ENCODE data around the gene TEX22.

Gene TEX22

DNA sequence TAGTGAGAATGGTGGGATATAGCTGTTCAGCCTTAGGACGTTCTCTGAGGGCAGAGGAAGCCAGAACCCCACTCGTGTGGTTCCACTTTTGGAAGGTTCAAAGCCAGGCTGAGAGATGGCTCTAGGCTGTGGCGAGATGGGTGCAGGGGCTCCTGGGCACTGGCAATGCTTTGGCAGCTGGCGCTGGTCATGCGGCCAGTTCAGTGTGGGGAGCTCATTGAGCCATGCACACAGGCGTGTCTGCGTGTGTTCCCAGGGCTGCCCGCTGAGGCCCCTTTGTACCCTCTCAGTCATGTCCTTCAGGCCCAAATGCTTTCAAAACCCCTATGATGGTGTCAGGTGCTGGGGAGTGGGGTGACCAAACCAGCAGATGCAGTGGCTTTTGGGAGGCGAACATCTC is 1.7 kb downstream of the TEX22 start:
- DNase-seq (ENCODE audit: low read depth) = no peak

DNA sequence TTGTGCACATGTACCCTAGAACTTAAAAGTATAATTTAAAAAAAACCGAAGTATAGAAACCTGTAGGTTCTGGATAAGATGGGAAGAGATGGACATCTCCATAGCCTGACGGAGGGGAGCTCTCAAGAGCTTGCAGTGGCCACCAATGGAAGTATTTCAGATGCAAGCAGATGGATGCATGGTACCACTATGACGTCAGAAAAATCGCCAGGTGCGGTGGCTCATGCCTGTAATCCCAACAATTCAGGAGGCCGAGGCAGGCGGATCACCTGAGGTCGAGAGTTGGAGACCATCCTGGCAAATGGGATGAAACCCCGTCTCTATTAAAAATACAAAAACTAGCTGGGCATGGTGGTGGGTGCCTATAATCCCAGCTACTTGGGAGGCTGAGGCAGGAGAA is 3.4 kb downstream of the TEX22 start:
- no peak for DNase-seq (ENCODE audit: low read depth)

DNA sequence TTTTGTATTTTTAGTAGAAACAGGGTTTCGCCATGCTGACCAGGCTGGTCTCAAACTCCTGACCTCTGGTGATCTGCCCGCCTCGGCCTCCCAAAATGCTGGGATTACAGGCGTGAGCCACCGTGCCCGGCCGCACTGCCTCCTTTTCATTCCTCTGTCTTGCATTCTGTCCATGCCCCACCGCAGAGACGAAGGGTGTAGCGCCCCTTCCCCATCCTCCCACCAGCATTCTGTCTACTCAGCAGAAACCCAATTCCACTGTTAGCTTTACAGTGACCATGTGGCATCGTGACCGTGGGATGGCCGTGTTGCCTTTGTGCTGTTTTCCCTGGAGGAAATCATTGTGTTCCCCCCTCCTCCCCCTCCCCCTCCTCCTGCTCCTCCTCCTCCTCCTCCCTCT is 10.3 kb downstream of the TEX22 start:
- no peak for DNase-seq (ENCODE audit: low read depth)

DNA sequence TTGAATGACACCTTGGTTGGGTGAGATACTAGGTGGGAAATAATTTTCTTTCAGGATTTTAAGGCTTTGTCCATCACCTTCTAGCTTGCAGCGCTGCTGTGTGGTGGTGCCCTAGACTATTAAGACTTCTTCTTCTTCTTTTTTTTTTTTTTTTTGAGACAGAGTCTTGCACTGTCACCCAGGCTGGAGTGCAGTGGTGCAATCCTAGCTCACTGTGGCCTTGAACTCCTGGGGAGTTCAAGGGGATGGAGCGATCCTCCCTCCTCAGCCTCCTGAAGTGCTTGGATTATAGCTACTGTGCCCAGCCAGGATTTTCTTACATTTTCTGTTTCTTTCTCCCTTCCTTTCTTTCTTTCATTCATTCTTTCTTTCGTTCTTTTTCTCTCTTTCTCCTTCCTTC is 11.0 kb downstream of the TEX22 start:
- DNase-seq (ENCODE audit: low read depth) = no peak

DNA sequence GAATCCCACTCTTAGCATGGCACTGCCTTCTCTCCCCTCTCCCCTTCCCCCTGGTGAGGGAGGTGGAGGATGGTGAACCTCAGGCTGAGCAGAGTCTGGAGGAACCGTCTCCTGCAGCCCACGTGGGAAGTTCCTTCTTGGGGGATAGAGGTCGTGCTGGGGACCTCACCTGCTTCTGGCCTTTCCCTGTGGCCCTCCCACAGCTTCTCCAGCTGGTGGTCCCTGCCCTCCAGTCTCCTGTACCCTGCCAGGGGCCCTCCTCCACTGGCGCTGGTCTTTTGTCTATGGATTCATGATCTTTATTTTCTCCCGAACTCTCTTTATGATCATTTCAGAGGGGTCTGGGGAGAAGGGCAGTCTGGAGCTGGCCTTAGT is 12.3 kb downstream of the TEX22 start:
- DNase-seq (ENCODE audit: low read depth) = no peak

DNA sequence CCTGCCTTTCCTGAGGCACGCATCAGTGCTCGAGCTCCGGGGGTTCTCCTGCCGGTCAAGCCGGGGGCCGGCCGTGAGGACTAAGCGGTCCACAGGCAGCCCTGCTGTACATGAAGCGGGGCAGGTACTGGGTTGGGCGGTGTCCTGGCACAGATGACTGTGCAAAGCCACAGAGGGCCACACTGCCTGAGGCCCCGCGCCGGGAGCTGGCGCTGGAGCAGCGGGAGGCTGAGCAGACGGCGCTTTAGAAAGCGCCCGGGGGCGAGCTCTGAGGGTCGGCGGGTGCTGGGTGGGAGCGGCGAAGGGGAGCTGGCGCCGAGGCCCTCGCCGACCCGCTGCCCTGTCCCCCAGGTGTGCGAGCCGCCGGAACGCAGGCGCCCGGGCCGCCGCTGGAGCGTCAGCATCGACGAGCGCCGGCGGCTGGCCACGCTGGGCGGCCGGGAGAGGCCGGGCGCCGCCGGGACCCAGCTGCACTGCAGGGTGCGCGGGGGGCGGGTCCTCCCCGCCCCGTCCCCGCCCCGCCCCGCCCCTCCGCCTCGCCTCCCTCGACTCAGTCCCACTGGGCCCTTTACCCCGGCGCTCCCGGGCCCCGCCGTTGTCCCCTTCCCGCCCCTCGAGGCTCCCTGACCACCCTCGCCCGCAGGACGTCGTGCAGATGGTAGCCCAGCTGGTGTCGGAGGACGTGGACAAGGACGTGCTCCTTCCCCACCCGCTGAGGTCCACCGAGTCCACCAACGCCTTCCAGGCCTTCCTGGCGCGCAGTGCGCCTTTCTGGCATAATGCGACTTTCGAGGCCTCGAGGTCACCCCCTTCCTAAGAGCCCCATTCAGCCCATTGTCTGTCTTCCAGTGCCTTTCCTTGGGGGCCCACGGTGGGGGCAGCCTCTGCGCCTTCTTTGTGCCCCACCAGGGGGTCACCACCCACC is 12.9 kb downstream of the TEX22 start:
- DNase-seq (ENCODE audit: low read depth) = peak; percentile 65

DNA sequence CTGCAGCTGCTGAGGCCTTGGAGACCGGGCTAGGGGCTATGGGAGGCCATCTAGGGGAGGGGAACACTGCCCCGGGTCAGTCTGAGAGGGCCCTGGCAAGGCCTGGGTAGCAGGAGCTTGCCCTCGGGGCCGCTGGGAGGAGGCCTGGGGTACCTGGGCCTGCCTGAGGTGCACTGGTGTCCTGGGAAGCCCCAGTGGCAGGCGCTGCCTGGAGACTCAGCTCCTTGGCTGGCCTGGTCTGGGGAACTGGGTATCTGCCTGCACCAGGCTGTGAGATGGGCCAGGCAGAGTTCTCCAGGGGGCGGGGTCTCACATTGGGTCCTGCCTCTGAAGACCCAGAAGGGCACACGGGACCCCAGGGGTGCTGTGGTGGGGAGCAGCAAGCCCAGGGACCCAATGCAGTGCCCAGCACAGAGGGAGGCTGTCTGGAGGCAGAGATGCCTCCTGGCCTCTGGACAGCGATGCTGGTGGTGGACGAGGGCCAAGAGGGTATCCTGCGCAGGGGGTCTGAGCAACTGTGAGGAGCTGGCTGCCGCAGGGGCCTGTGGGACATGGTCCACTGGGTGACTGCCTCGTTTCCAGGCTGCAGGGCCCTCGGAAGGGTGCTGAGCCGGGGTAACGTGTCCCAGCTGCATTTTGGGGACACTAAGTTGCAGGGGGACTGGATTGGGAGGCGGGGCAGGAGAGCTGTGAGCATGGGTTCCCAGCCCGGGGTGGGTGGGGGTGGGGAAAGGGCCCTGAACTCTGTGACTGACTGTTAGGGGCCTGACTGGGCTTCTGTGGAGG is 13.8 kb downstream of the TEX22 start:
- no peak for DNase-seq (ENCODE audit: low read depth)

DNA sequence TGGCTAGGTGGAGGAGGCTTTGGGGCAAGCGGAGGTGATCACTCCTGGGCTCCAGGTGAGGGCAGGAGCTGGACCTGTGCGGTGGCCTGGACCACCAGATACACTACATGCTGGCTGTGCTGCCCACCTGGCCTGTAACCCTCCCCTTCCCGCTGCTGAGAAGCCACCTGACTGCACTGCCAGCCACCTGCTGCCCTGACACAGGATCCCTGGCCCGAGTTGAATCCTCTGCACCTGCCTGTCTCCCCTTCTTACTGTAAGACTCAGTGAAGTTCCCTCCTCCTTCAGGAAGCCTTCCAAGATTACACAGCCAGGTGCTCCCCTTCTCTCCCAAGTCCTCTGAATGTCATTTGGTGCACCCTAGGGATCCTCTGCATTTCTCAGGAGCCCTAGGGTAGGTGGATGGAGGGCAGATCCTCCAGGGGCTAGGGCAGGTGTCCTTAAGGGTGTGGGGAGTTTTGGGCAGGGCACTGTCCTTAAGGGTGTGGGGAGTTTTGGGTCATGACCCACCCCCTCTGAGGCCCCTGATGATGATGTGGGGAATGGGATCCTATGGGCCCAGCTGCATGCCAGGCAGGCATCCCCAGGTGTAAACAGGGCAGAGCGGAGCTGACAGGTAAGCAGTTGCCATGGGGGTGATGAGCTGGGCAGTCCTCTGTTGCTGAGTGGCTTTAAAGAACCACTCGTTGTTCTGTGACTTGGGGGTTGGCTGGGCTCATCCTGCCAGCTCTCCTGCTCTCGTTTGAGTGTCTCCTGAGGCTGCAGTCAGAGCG is 14.6 kb downstream of the TEX22 start:
- no peak for DNase-seq (ENCODE audit: low read depth)

DNA sequence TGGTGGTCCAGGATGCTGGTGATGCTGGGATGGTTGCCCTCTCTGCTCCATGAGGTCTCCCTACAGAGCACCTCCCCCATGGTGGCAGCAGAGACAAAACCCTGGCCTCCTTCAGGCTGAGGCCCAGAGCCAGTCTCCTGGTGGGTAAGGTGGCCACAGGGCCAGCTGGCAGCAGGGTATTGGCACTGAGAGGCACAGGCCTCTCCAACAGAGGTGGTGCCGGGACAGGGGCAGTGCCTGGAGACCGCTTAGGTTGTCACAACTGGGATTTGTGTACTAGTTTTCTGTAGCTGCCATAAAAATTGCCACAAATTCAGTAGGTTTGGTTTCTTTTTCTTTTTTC is 15.2 kb downstream of the TEX22 start:
- DNase-seq (ENCODE audit: low read depth) = no peak

DNA sequence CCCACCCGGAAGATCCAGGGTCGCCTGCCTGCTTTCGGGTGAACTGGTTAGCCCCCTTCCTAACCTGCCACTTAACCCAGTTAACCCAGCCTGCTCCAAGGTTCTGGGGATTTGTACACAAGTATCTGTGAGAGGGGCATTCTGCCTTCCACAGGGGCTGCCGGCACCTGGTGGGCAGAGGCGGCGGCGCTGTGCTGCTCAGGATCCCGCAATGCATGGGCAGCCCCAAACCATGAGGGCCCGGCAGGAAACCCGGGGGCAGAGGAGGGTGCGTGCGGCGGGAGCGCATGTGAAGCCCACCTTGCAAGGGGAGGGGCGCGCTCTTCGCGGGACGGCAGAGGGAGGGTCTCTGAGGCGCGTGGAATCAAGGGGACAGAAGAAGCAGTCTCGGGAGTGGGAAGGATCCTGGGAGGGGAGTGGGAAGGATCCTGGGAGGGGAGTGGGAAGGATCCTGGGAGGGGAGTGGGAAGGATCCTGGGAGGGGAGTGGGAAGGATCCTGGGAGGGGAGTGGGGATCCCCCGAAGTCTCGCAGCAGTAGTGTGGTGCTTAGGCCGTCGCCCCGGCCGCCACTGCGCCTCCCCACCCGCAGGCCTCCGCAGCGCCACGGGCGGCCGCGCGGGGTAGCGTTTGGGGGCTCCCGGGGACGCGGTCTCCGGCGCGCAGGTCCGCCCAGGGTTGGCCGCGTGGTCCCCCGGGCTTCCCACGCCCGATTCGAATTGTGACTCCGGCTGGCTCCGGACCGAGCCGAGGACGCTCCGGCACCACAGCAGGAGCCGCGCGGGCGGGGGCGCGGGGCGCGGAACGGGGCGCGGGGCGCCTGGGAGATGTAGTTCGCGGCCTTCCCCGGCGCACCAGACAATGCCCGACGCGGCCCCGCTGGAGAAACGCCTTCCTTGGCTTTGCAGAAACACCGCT is 16.4 kb downstream of the TEX22 start:
- DNase-seq (ENCODE audit: low read depth) = peak; percentile 66

DNA sequence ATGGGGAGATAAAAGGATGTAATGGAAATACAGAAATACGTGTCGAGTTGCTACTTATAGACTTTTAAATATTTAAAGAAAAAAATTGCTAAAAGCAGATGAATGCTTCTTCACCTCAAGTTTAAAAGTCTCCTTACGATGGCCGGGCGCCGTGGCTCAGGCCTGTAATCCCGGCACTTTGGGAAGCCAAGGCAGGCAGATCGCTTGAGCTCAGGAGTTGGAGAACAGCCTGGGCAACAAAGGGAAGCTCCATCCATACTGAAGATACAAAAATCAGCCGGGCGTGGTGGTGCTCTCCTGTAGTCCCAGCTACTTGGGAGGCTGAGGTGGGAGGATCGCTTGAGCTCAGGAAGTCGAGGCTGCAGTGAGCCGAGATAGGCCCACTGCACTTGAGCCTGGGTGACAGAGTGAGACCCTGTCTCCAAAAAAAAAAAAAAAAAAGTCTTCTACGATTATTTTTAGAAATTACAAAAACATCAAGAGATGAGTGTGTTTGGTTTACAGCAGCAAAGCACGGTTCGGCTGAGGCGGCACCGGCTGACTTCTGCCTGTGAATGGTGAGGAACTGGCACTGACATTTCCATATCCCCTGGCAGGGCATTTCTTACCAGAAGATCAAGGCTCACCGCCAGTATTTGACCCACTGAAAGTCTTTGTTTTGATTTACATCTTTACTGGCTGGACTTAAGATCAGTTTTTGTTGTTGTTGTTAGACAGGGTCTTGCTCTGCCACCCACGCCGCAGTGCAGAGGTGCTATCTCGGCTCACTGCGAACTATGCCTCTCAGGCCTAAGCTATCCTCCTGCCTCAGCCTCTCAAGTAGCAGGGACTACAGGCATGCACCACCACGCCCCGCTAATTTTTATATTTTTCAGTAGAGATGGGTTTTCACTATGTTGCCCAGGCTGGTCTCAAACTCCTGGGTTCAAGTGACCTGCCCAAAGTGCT is 17.4 kb downstream of the TEX22 start:
- no peak for DNase-seq (ENCODE audit: low read depth)

DNA sequence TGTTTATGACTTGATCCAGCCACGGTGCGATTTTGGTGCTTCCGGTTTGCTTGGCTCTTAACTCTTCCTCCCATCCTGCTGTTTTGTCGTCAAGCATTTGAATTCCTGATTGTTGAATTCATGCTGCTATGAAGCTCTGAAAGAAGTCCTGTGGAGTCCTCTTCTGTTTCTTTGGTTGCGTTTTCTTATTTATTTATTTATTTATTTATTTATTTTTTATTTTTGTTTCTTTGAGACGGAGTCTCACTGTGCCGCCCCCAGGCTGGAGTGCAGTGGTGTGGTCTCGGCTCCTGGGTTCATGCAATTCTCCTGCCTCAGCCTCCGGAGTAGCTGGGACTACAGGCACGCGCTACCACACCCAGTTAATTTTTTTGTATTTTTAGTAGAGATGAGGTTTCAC is 18.3 kb downstream of the TEX22 start:
- no peak for DNase-seq (ENCODE audit: low read depth)

DNA sequence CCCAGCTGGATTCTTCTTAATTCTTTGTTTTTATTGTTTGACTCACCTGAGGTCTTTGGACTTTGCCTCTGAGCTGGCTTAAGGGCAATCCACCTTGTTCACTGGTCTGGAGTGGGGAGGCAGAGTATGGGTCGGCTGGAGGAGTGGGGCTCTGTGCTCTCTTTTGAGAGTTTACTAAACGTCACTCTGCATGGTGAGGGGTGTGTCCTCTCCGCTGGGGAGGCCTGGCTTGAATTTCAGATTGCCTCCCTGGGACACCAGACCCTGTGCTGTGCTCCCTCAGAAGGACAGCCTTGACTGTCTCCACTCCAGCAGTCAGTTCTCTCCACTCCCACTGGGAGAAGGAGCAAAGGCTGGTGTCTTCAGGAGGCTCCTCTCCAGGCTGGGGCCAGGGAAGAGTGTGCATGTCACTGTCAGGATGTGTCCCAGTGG is 19.4 kb downstream of the TEX22 start:
- DNase-seq (ENCODE audit: low read depth) = no peak

DNA sequence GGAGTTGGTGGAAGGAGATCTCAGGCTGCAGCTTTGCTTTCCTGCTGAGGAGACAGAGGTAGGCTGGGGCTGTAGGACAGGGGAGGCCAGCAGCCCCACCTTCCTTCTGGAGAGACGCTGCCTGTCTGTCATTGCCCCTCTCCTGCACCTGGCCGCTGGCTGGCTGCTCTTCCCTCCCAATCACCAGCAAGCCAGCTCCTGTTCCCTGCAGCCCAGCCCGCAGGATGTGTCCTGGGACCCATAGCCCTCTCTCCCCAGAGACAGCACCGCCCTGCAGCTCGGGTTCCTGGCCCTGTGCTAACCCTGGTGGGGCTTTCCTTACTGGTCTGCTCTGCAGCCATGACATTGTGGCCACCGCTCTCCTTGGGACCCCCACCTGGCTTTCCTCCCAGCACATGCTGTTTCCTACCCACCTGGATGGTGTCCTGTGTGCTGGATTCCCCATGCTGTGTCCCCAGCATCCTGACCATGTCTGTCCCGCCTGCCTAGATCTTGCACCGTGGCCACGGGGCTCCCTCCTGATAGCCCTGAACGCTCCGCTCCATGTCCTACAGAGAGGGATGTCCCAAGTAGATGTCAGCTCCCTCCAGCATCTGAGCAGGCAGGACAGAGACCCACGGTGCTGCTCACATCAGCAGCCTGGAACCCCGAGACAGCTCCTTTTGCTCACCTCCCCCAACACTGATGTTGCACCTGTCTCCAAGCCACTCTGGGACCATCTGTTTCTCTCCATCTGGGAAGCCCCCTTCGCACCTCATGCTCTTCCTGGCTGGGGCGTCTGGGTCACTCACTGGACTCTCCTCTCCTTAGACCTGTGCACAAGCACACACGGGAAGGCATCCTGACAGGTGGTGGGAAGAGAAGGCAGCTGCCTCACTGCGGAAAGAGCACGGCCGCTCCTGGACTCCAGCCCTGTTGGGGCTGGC is 20.2 kb downstream of the TEX22 start:
- no peak for DNase-seq (ENCODE audit: low read depth)

DNA sequence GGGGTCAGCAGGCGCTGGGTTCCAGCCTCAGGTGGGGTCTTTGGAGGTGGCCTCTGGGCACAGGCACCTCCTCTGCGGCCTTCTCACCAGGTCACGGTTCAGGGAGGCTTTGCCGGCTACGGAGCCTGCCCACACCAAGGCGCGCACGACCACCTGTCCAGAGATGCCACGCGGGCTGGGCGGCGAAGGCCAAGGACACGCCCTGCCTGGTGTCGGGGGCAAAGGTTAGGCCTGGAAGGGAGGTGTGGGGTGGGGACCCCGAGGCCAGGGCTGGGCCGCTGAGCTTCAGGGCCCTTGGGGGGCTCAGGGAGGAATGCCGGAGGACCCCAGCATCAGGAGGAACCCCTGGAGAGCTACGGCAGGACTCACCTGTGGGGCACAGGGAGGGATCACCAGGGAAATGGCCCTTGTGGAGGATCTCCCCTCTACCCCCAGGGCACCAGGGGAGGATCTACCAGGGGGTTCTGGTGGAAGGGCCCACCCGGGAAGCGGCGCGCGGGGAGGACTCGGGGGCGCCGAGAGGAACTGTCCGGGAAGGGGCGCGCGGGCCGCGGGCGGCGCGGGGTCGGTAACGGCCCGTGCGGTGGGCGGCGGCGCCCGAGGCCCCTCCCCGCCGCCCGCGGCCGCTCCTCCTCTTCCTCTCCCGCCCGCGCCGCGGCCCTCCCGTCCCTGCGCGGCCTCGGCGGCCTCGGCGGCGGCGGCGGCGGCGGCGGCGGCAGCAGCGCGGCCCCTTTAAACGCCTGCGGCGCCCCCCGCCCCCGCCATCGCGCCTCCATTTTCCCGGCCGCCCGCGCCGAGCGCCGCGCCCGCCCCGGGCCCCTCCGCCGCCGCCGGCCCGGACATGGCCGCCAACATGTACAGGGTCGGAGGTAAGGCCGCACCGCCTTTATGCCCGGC is 21.1 kb downstream of the TEX22 start, which contains the start of gene MTA1:
TSS of gene MTA1 (plus strand) at position 633 of the 897 bp plus-strand sequence. CDS start at position 842, 209 bp downstream.
- DNase-seq (ENCODE audit: low read depth) = peak; percentile 60

DNA sequence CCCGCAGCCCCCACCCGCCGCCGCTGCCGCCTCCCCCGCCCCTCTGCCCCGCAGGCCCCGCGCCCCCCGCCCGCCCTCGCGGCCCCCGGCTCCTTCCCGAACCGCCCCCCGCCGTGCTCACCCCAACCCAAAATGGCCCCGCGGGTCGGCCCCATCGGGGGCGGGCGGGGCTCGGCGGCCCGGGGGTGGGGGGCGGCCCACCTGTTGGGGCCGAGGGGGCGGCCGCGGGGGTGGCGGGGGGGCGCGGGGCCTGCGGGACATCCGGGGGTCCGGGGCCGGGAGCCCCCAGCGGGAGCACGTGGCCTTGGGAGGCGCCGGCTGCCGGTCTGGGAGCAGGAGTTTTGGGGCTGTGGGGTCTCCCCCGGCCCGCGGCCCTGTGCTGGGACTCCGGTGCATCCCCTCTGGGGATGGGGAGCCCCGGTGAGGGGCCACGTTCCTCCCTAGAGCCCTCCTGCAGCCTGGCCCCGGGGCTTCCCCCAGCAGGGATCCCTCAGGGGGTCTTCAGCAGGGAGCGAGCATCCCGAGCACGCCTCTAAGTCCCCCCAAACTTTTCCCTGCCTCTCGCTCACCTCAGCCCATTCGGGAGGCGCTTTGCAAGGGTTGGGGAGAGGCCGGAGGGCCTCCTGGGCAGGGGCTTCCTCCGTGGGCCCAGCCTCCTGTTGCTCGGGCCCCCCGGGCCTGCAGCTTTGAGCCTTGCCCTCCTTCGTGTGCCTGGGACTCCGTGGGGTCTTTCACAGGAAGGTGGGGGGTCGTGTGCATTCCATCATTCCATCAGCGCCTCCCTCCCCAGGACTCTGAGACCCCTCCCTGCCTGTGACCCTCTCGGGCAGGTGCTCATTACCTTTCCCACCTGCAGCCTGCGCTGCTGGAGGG is 22.0 kb downstream of the TEX22 start:
- DNase-seq (ENCODE audit: low read depth) = no peak

Data from EH (cell line).